ENCODE data around the gene LINGO4. TPM values are rescaled to one million over a fixed set of nuclear protein-coding genes. Genes with fewer than 3 reads are reported as not detected.

LINGO4 gene
- total RNA-seq, 4 donors from 2014 or later, result not detected

- TF ChIP-seq CTCF (IDR thresholded peaks at IDR 0.05; ENCODE audit: low read depth), result no peak
Observed at GRCh38 chr1:151819227-151819835, 14.1 kb upstream of the LINGO4 start.

GRCh38 chr1:151817353-151817730 lies 12.1 kb upstream of the LINGO4 start:
- no peak for TF ChIP-seq CTCF (IDR thresholded peaks at IDR 0.05; ENCODE audit: low read depth)

GRCh38 chr1:151816548-151817352 lies 11.5 kb upstream of the LINGO4 start:
- TF ChIP-seq CTCF (IDR thresholded peaks at IDR 0.05; ENCODE audit: low read depth), result no peak

GRCh38 chr1:151815716-151816327 lies 10.6 kb upstream of the LINGO4 start:
- TF ChIP-seq CTCF (IDR thresholded peaks at IDR 0.05; ENCODE audit: low read depth), result no peak

- TF ChIP-seq CTCF (IDR thresholded peaks at IDR 0.05; ENCODE audit: low read depth), result no peak
Observed at GRCh38 chr1:151814971-151815545, 9.8 kb upstream of the LINGO4 start.

- no peak for TF ChIP-seq CTCF (IDR thresholded peaks at IDR 0.05; ENCODE audit: low read depth)
Observed at GRCh38 chr1:151814426-151814825, 9.2 kb upstream of the LINGO4 start.
